Measurements from ENCODE around the gene CDH20. TPM values are rescaled to one million over a fixed set of nuclear protein-coding genes. Genes with fewer than 3 reads are reported as not detected.

CDH20 gene
- polyA plus RNA-seq, 1 experiment: 0.02 TPM

GRCh38 chr18:61323951-61324350 lies 9.3 kb upstream of the CDH20 start:
- no peak for DNase-seq (ENCODE audit: low read depth)
- H3K36me3 ChIP-seq (ENCODE audit: control insufficient read depth, insufficient read depth, low read length): no peaks in the 10 kb centered on the region
- POLR2A ChIA-PET: no interaction called here
- no peaks in the 10 kb centered on the region; the same call in 1 of the 2 replicates for H3K27me3 ChIP-seq (ENCODE audit: control insufficient read depth, insufficient read depth, low read length)
- CTCF ChIA-PET: interaction anchor here (7.9 kb wide), 1 partner anchor 179 kb away, joined by 282 read pairs; no protein-coding TSS in a partner anchor
- no peak for TF ChIP-seq CTCF (IDR thresholded peaks at IDR 0.05; ENCODE audit: insufficient read depth, low read depth, low read length)
- no peak overlapping the region for H3K4me3 ChIP-seq (ENCODE audit: low read depth, low read length)

DNA sequence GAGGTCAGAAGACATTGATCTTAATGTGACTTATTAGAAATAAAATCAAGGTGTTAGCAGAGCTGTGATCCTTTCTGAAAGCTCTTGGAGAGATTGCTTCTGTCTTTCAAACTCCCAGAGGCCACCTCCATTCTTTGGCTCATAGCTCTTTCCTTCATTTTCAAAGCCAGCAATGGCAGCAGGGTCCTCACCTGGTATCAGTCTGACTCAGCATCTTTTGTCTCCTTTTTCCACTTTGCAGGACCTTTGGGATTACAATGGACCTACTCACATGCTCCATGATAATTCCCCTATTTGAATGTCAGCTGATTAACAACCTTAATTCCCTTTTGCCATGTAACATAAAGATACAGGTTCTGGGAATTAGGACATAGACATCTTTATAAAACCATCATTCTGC lies 6.8 kb upstream of the CDH20 start:
- ChIA-PET CTCF (interaction anchor here (7.9 kb wide), 1 partner anchor 176 kb away, joined by 282 read pairs; no protein-coding TSS in a partner anchor), POLR2A (no interaction called here)
- no peaks in the 10 kb centered on the region; the same call in 1 of the 2 replicates for H3K27me3 ChIP-seq (ENCODE audit: control insufficient read depth, insufficient read depth, low read length)
- H3K4me3 ChIP-seq (ENCODE audit: low read depth, low read length): no peak overlapping the region
- no peaks in the 10 kb centered on the region for H3K36me3 ChIP-seq (ENCODE audit: control insufficient read depth, insufficient read depth, low read length)
- no peak for TF ChIP-seq CTCF (IDR thresholded peaks at IDR 0.05; ENCODE audit: insufficient read depth, low read depth, low read length)
- DNase-seq (ENCODE audit: low read depth): no peak

DNA sequence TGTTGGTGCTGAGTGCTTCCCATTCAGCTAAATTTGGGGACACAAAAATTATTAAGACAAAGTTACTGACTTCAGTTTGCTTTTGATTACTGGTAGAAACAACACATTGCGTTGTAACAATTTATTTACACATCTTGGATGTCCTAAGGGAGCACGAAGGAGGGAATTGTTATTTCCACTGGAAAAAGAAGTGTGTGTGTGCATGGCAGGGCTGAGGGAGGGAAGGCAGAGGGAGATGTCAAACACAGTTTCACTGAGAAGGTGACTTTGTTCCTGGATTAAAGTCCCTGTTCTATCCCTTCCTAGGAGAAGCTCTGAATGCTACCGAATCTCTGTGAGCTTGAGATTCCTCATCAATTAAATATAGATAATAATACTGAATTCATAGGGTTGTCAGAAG lies 3.8 kb upstream of the CDH20 start:
- CTCF ChIA-PET: interaction anchor here (1.5 kb wide), 1 partner anchor 173 kb away, joined by 8 read pairs; no protein-coding TSS in a partner anchor
- Histone ChIP-seq H3K4me3 (ENCODE audit: low read depth, low read length) (no peak overlapping the region), H3K27me3 (ENCODE audit: control insufficient read depth, insufficient read depth, low read length) (peaks cover 11% of the 10 kb centered on the region), H3K36me3 (ENCODE audit: control insufficient read depth, insufficient read depth, low read length) (no peaks in the 10 kb centered on the region)
- POLR2A ChIA-PET: no interaction called here
- DNase-seq (ENCODE audit: low read depth): no peak
- TF ChIP-seq CTCF (IDR thresholded peaks at IDR 0.05; ENCODE audit: insufficient read depth, low read depth, low read length): no peak

- Histone ChIP-seq H3K4me3 (ENCODE audit: low read depth, low read length) (no peak overlapping the region), H3K36me3 (ENCODE audit: control insufficient read depth, insufficient read depth, low read length) (no peaks in the 10 kb centered on the region), H3K27me3 (ENCODE audit: control insufficient read depth, insufficient read depth, low read length) (peaks cover 18% of the 10 kb centered on the region)
- no peak for TF ChIP-seq CTCF (IDR thresholded peaks at IDR 0.05; ENCODE audit: insufficient read depth, low read depth, low read length)
- no peak for DNase-seq (ENCODE audit: low read depth)
- ChIA-PET CTCF (interaction anchor here (0.7 kb wide), 1 partner anchor 172 kb away, joined by 3 read pairs; no protein-coding TSS in a partner anchor), POLR2A (no interaction called here)
These were observed 2.2 kb upstream of the CDH20 start for GRCh38 chr18:61331051-61331450.

GRCh38 chr18:61333746-61334490 lies 688 bp downstream of the CDH20 start:
- Histone ChIP-seq H3K4me3 (ENCODE audit: low read depth, low read length) (peak overlapping the region; percentile 23), H3K27me3 (ENCODE audit: control insufficient read depth, insufficient read depth, low read length) (peaks cover 20% of the 10 kb centered on the region), H3K36me3 (ENCODE audit: control insufficient read depth, insufficient read depth, low read length) (no peaks in the 10 kb centered on the region)
- POLR2A ChIA-PET: no interaction called here
- no peak for DNase-seq (ENCODE audit: low read depth)
- no peak for TF ChIP-seq CTCF (IDR thresholded peaks at IDR 0.05; ENCODE audit: insufficient read depth, low read depth, low read length)
- CTCF ChIA-PET: interaction anchor here (2.2 kb wide), 1 partner anchor 11 kb away, joined by 10 read pairs; no protein-coding TSS in a partner anchor
